WTC11 (cell line): ENCODE data around the gene ID2. TPM values are rescaled to one million over a fixed set of nuclear protein-coding genes. Genes with fewer than 3 reads are reported as not detected.

Source experiments
- ATF1 ChIP-seq: sonication (generic); formaldehyde crosslinking; IDR thresholded peaks from 2 replicates; pipeline ENCODE4 v1.8.1; 2023; ENCODE audit warnings: mild to moderate bottlenecking, moderate library complexity, missing genetic modification reagents
- CREM ChIP-seq: sonication (generic); formaldehyde crosslinking; IDR thresholded peaks from 2 replicates; pipeline ENCODE4 v1.8.1; 2022; ENCODE audit warnings: mild to moderate bottlenecking, missing genetic modification reagents, moderate library complexity
- CTCF ChIP-seq: fragments of 200-600 bp; IDR thresholded peaks from 2 replicates; pipeline ENCODE4 v1.8.0; 2022; ENCODE audit warnings: antibody characterized with exemption
- ELF4 ChIP-seq: sonication (generic); formaldehyde crosslinking; IDR thresholded peaks from 2 replicates; pipeline ENCODE4 v1.8.1; 2022; ENCODE audit warnings: low read depth, mild to moderate bottlenecking, moderate library complexity, missing genetic modification reagents
- FOXK1 ChIP-seq: sonication (generic); formaldehyde crosslinking; IDR thresholded peaks from 2 replicates; pipeline ENCODE4 v1.8.0; 2022; ENCODE audit warnings: mild to moderate bottlenecking, moderate library complexity, missing genetic modification reagents
- FOXP1 ChIP-seq: sonication (generic); formaldehyde crosslinking; IDR thresholded peaks from 2 replicates; pipeline ENCODE4 v1.8.0; 2022; ENCODE audit warnings: missing genetic modification reagents, mild to moderate bottlenecking, moderate library complexity, borderline replicate concordance
- FOXP4 ChIP-seq: sonication (generic); formaldehyde crosslinking; IDR thresholded peaks from 2 replicates; pipeline ENCODE4 v1.8.0; 2022; ENCODE audit warnings: mild to moderate bottlenecking, missing genetic modification reagents
- GABPB1 ChIP-seq: sonication (generic); formaldehyde crosslinking; IDR thresholded peaks from 2 replicates; pipeline ENCODE4 v1.8.1; 2023; ENCODE audit warnings: mild to moderate bottlenecking, missing genetic modification reagents
- GRHL2 ChIP-seq: fragments of 250-450 bp; sonication (Bioruptor Pico); IDR thresholded peaks from 2 replicates; pipeline ENCODE4 v1.8.0; 2022; ENCODE audit warnings: mild to moderate bottlenecking, moderate library complexity; ENCODE audit not compliant: insufficient replicate concordance, severe bottlenecking
- HMGXB4 ChIP-seq: sonication (generic); formaldehyde crosslinking; IDR thresholded peaks from 2 replicates; pipeline ENCODE4 v1.8.1; 2023; ENCODE audit warnings: mild to moderate bottlenecking, moderate library complexity, missing genetic modification reagents
- IRF1 ChIP-seq: sonication (generic); formaldehyde crosslinking; IDR thresholded peaks from 2 replicates; pipeline ENCODE4 v1.8.0; 2023; ENCODE audit warnings: missing genetic modification reagents
- MAX ChIP-seq: sonication (generic); formaldehyde crosslinking; IDR thresholded peaks from 2 replicates; pipeline ENCODE4 v1.8.0; 2022; ENCODE audit warnings: mild to moderate bottlenecking, missing genetic modification reagents
- NFE2L1 ChIP-seq: sonication (generic); formaldehyde crosslinking; IDR thresholded peaks from 2 replicates; pipeline ENCODE4 v1.8.1; 2023; ENCODE audit warnings: missing genetic modification reagents
- NFYB ChIP-seq: sonication (generic); formaldehyde crosslinking; conservative IDR thresholded peaks from 2 replicates; pipeline ENCODE4 v1.8.0; 2022; ENCODE audit warnings: low read depth, missing genetic modification reagents
- SMAD3 ChIP-seq: sonication (generic); formaldehyde crosslinking; IDR thresholded peaks from 2 replicates; pipeline ENCODE4 v1.8.0; 2022; ENCODE audit warnings: missing genetic modification reagents, mild to moderate bottlenecking, borderline replicate concordance
- SMAD4 ChIP-seq: sonication (generic); formaldehyde crosslinking; IDR thresholded peaks from 2 replicates; pipeline ENCODE4 v1.8.0; 2022; ENCODE audit warnings: mild to moderate bottlenecking, missing genetic modification reagents
- USF1 ChIP-seq: sonication (generic); formaldehyde crosslinking; IDR thresholded peaks from 2 replicates; pipeline ENCODE4 v1.8.0; 2022; ENCODE audit warnings: mild to moderate bottlenecking, missing genetic modification reagents
- ZBTB21 ChIP-seq: sonication (generic); formaldehyde crosslinking; IDR thresholded peaks from 2 replicates; pipeline ENCODE4 v1.8.1; 2023; ENCODE audit warnings: mild to moderate bottlenecking, missing genetic modification reagents, borderline replicate concordance
- ZNF219 ChIP-seq: sonication (generic); formaldehyde crosslinking; IDR thresholded peaks from 2 replicates; pipeline ENCODE4 v1.8.0; 2023; ENCODE audit warnings: missing genetic modification reagents, mild to moderate bottlenecking, borderline replicate concordance
- ZNF423 ChIP-seq: fragments of 250-450 bp; sonication (Bioruptor Pico); IDR thresholded peaks from 2 replicates; pipeline ENCODE4 v2.1.2; 2022; ENCODE audit warnings: mild to moderate bottlenecking, moderate library complexity
- ZNF512 ChIP-seq: sonication (generic); formaldehyde crosslinking; IDR thresholded peaks from 2 replicates; pipeline ENCODE4 v1.8.1; 2022; ENCODE audit warnings: missing genetic modification reagents, borderline replicate concordance
- ZNF671 ChIP-seq: fragments of 250-450 bp; sonication (Bioruptor Pico); IDR thresholded peaks from 2 replicates; pipeline ENCODE4 v1.8.0; 2021; ENCODE audit warnings: mild to moderate bottlenecking
- total RNA-seq: library from RNA; stranded (reverse); gene quantifications from 3 replicates; pipeline ENCODE4 v1.2.3, GENCODE V29; 2021

Gene ID2
- total RNA-seq, 1 experiment from 2014 or later, result 38.6 TPM

GRCh38 chr2:8693157-8693821 lies 11.4 kb downstream of the ID2 start (continued):
- TF ChIP-seq ZNF423 (CRISPR knock-in tag) (peak; percentile 81; the same call in 1 of the 2 replicates), FOXP4 (CRISPR knock-in tag) (no peak), ATF1 (CRISPR knock-in tag) (0 out of 2 replicates have a peak, but pooled peaks have one; percentile 27), SMAD3 (no peak), FOXP1 (no peak), IRF1 (CRISPR knock-in tag) (no peak), MAX (CRISPR knock-in tag) (peak; percentile 64; the same call in 1 of the 2 replicates), ZNF512 (no peak), SMAD4 (CRISPR knock-in tag) (no peak), NFE2L1 (no peak), FOXK1 (no peak), GRHL2 (CRISPR knock-in tag) (no peak), GABPB1 (no peak), NFYB (no peak), ZNF219 (CRISPR knock-in tag) (no peak), ZNF671 (no peak), CTCF (peak; percentile 65), ELF4 (CRISPR knock-in tag) (no peak), CREM (CRISPR knock-in tag) (no peak), HMGXB4 (peak; percentile 73; the same call in 1 of the 2 replicates), USF1 (CRISPR knock-in tag) (no peak), ZBTB21 (CRISPR knock-in tag) (no peak)
